ENCODE measurements around the gene CLPTM1L.
"Not testable (repeated sequence)": the region's sequence is repeated elsewhere in the genome, so short reads cannot be mapped to it uniquely, and the experiment has no call there.

The CLPTM1L gene

GRCh38 chr5:1294206-1294834 is 50.6 kb downstream of the CLPTM1L start:
- no peaks in the 10 kb centered on the region for H3K9me3 ChIP-seq (ENCODE audit: control insufficient read depth, insufficient read depth, low read length)
- peak overlapping the region; percentile 59; the same call in 1 of the 2 replicates for H3K4me3 ChIP-seq (ENCODE audit: low read depth, low read length)
- peak overlapping the region; percentile 18; the same call in 1 of the 2 replicates for H3K9ac ChIP-seq (ENCODE audit: low read depth, low read length)
- peaks cover 10% of the 10 kb centered on the region for H3K36me3 ChIP-seq (ENCODE audit: control insufficient read depth, insufficient read depth, low read length)
- no peaks in the 10 kb centered on the region for H3K4me1 ChIP-seq (ENCODE audit: control insufficient read depth, insufficient read depth, low read length)
- H3K27me3 ChIP-seq (ENCODE audit: control insufficient read depth, insufficient read depth, low read length) = peaks cover 7% of the 10 kb centered on the region; the same call in 1 of the 2 replicates
- H3K27ac ChIP-seq (ENCODE audit: low read depth, low read length) = no peak overlapping the region

DNA sequence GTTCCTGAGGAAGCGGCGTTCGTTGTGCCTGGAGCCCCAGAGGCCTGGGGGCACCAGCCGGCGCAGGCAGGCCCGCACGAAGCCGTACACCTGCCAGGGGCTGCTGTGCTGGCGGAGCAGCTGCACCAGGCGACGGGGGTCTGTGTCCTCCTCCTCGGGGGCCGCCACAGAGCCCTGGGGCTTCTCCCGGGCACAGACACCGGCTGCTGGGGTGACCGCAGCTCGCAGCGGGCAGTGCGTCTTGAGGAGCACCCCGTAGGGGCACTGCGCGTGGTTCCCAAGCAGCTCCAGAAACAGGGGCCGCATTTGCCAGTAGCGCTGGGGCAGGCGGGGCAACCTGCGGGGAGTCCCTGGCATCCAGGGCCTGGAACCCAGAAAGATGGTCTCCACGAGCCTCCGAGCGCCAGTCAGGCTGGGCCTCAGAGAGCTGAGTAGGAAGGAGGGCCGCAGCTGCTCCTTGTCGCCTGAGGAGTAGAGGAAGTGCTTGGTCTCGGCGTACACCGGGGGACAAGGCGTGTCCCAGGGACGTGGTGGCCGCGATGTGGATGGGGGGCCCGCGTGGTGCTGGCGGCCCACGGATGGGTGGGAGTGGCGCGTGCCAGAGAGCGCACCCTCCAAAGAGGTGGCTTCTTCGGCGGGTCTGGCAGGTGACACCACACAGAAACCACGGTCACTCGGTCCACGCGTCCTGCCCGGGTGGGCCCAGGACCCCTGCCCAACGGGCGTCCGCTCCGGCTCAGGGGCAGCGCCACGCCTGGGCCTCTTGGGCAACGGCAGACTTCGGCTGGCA is 51.3 kb downstream of the CLPTM1L start:
- Histone ChIP-seq H3K9me3 (ENCODE audit: control insufficient read depth, insufficient read depth, low read length) (no peaks in the 10 kb centered on the region), H3K36me3 (ENCODE audit: control insufficient read depth, insufficient read depth, low read length) (peaks cover 11% of the 10 kb centered on the region), H3K9ac (ENCODE audit: low read depth, low read length) (no peak overlapping the region; the same call in 1 of the 2 replicates), H3K4me1 (ENCODE audit: control insufficient read depth, insufficient read depth, low read length) (no peaks in the 10 kb centered on the region), H3K27me3 (ENCODE audit: control insufficient read depth, insufficient read depth, low read length) (peaks cover 7% of the 10 kb centered on the region; the same call in 1 of the 2 replicates), H3K4me3 (ENCODE audit: low read depth, low read length) (no peak overlapping the region), H3K27ac (ENCODE audit: low read depth, low read length) (no peak overlapping the region)

DNA sequence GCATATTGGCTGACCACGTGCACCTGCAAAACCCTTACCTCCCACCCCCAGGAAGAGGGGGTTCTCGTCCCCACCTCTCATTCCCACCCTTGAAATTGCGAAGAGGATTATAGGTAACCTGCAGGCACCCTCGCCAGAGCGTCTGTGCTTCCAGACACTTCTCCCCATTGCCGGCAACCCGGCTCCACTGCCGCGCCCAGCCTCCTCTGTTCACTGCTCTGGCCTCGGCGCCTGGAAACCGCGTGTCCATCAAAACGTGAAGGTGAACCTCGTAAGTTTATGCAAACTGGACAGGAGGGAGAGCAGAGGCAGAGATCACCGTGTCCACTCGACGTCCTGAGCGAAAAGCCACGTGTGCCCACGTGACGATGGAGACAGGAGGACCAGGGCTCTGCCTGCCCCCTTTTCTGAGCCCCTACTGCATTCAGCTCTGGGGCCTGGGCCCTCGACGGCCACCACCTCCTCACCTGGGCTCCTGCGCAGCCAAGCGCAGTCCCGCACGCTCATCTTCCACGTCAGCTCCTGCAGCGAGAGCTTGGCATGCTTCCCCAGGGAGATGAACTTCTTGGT is 52.0 kb downstream of the CLPTM1L start:
- peaks cover 7% of the 10 kb centered on the region; the same call in 1 of the 2 replicates for H3K27me3 ChIP-seq (ENCODE audit: control insufficient read depth, insufficient read depth, low read length)
- H3K4me1 ChIP-seq (ENCODE audit: control insufficient read depth, insufficient read depth, low read length) = no peaks in the 10 kb centered on the region
- H3K9ac ChIP-seq (ENCODE audit: low read depth, low read length) = no peak overlapping the region
- H3K36me3 ChIP-seq (ENCODE audit: control insufficient read depth, insufficient read depth, low read length) = peaks cover 13% of the 10 kb centered on the region
- no peaks in the 10 kb centered on the region for H3K9me3 ChIP-seq (ENCODE audit: control insufficient read depth, insufficient read depth, low read length)
- H3K4me3 ChIP-seq (ENCODE audit: low read depth, low read length) = no peak overlapping the region
- no peak overlapping the region for H3K27ac ChIP-seq (ENCODE audit: low read depth, low read length)

GRCh38 chr5:1292139-1292538 is 52.8 kb downstream of the CLPTM1L start:
- peaks cover 7% of the 10 kb centered on the region; the same call in 1 of the 2 replicates for H3K27me3 ChIP-seq (ENCODE audit: control insufficient read depth, insufficient read depth, low read length)
- no peak overlapping the region for H3K27ac ChIP-seq (ENCODE audit: low read depth, low read length)
- no peak overlapping the region for H3K4me3 ChIP-seq (ENCODE audit: low read depth, low read length)
- no peak overlapping the region for H3K9ac ChIP-seq (ENCODE audit: low read depth, low read length)
- H3K36me3 ChIP-seq (ENCODE audit: control insufficient read depth, insufficient read depth, low read length) = peaks cover 17% of the 10 kb centered on the region
- no peaks in the 10 kb centered on the region for H3K9me3 ChIP-seq (ENCODE audit: control insufficient read depth, insufficient read depth, low read length)
- H3K4me1 ChIP-seq (ENCODE audit: control insufficient read depth, insufficient read depth, low read length) = no peaks in the 10 kb centered on the region

DNA sequence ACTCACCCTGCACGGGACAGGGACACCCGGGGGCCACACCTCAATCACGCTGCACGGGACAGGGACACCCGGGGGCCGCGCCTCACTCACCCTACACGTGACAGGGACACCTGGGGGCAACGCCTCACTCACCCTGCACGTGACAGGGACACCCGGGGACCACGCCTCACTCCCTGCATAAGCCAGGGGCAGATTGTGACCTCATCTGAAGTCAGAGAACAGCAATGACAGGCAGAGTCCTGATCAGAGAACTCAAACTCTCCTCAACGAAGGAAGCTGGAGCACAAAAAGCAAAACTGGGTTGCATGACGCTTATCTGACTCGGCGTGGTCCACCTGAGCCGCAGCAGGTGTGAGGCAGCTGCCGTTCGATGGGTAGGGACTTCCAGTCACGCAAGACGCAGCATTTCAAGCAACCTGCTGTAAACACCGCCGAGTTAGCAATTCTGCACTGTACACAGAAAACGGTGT is 53.3 kb downstream of the CLPTM1L start:
- H3K27ac ChIP-seq (ENCODE audit: low read depth, low read length) = no peak overlapping the region
- no peaks in the 10 kb centered on the region for H3K9me3 ChIP-seq (ENCODE audit: control insufficient read depth, insufficient read depth, low read length)
- peaks cover 17% of the 10 kb centered on the region for H3K36me3 ChIP-seq (ENCODE audit: control insufficient read depth, insufficient read depth, low read length)
- H3K9ac ChIP-seq (ENCODE audit: low read depth, low read length) = no peak overlapping the region
- peaks cover 7% of the 10 kb centered on the region; the same call in 1 of the 2 replicates for H3K27me3 ChIP-seq (ENCODE audit: control insufficient read depth, insufficient read depth, low read length)
- H3K4me3 ChIP-seq (ENCODE audit: low read depth, low read length) = no peak overlapping the region
- H3K4me1 ChIP-seq (ENCODE audit: control insufficient read depth, insufficient read depth, low read length) = no peaks in the 10 kb centered on the region

GRCh38 chr5:1290956-1291355 is 53.9 kb downstream of the CLPTM1L start:
- H3K4me3 ChIP-seq (ENCODE audit: low read depth, low read length); H3K9me3 ChIP-seq (ENCODE audit: control insufficient read depth, insufficient read depth, low read length); H3K27ac ChIP-seq (ENCODE audit: low read depth, low read length); H3K27me3 ChIP-seq (ENCODE audit: control insufficient read depth, insufficient read depth, low read length); H3K9ac ChIP-seq (ENCODE audit: low read depth, low read length); H3K4me1 ChIP-seq (ENCODE audit: control insufficient read depth, insufficient read depth, low read length): not testable (repeated sequence)
- peaks cover 19% of the 10 kb centered on the region for H3K36me3 ChIP-seq (ENCODE audit: control insufficient read depth, insufficient read depth, low read length)

GRCh38 chr5:1289559-1289958 is 55.3 kb downstream of the CLPTM1L start:
- not testable (repeated sequence) for H3K4me3 ChIP-seq (ENCODE audit: low read depth, low read length); H3K4me1 ChIP-seq (ENCODE audit: control insufficient read depth, insufficient read depth, low read length); H3K27ac ChIP-seq (ENCODE audit: low read depth, low read length); H3K27me3 ChIP-seq (ENCODE audit: control insufficient read depth, insufficient read depth, low read length); H3K9ac ChIP-seq (ENCODE audit: low read depth, low read length); H3K9me3 ChIP-seq (ENCODE audit: control insufficient read depth, insufficient read depth, low read length)
- peaks cover 22% of the 10 kb centered on the region for H3K36me3 ChIP-seq (ENCODE audit: control insufficient read depth, insufficient read depth, low read length)

GRCh38 chr5:1288439-1289335 is 56.2 kb downstream of the CLPTM1L start:
- Histone ChIP-seq H3K36me3 (ENCODE audit: control insufficient read depth, insufficient read depth, low read length) (peaks cover 22% of the 10 kb centered on the region), H3K4me3 (ENCODE audit: low read depth, low read length) (no peak overlapping the region), H3K27ac (ENCODE audit: low read depth, low read length) (no peak overlapping the region), H3K9ac (ENCODE audit: low read depth, low read length) (no peak overlapping the region), H3K4me1 (ENCODE audit: control insufficient read depth, insufficient read depth, low read length) (no peaks in the 10 kb centered on the region), H3K27me3 (ENCODE audit: control insufficient read depth, insufficient read depth, low read length) (no peaks in the 10 kb centered on the region), H3K9me3 (ENCODE audit: control insufficient read depth, insufficient read depth, low read length) (no peaks in the 10 kb centered on the region)

DNA sequence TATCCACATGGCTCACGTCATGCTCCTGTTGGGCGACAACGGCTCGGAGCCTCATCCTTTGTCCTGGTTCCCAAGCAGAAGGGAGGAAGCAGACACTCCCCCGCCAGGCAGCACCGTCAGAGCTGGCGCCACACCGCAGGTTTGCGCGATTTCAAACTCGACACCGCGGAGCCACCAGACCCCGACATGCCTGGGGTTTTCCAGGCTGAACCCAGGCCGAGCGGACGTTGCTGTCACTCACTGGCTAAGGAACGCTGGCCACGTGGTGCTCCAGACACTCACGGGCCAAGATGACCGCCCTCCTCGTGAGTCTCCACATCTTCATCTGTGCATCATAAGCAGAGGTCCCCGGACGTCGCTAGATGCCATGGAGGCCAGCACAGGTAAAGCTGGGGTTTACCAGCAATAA is 59.0 kb downstream of the CLPTM1L start:
- no peak overlapping the region for H3K27ac ChIP-seq (ENCODE audit: low read depth, low read length)
- no peaks in the 10 kb centered on the region for H3K4me1 ChIP-seq (ENCODE audit: control insufficient read depth, insufficient read depth, low read length)
- peaks cover 13% of the 10 kb centered on the region for H3K36me3 ChIP-seq (ENCODE audit: control insufficient read depth, insufficient read depth, low read length)
- no peak overlapping the region for H3K9ac ChIP-seq (ENCODE audit: low read depth, low read length)
- no peak overlapping the region for H3K4me3 ChIP-seq (ENCODE audit: low read depth, low read length)
- no peaks in the 10 kb centered on the region for H3K27me3 ChIP-seq (ENCODE audit: control insufficient read depth, insufficient read depth, low read length)
- no peaks in the 10 kb centered on the region for H3K9me3 ChIP-seq (ENCODE audit: control insufficient read depth, insufficient read depth, low read length)

- H3K4me3 ChIP-seq (ENCODE audit: low read depth, low read length) = no peak overlapping the region
- H3K36me3 ChIP-seq (ENCODE audit: control insufficient read depth, insufficient read depth, low read length) = peaks cover 17% of the 10 kb centered on the region
- no peaks in the 10 kb centered on the region for H3K9me3 ChIP-seq (ENCODE audit: control insufficient read depth, insufficient read depth, low read length)
- H3K4me1 ChIP-seq (ENCODE audit: control insufficient read depth, insufficient read depth, low read length) = no peaks in the 10 kb centered on the region
- no peak overlapping the region for H3K9ac ChIP-seq (ENCODE audit: low read depth, low read length)
- H3K27me3 ChIP-seq (ENCODE audit: control insufficient read depth, insufficient read depth, low read length) = no peaks in the 10 kb centered on the region
- H3K27ac ChIP-seq (ENCODE audit: low read depth, low read length) = no peak overlapping the region
Measured at GRCh38 chr5:1285141-1285540, 59.8 kb downstream of the CLPTM1L start.

All from HUES48 (cell line).